Calu3 (cell line): ENCODE data around the gene C16orf86. TPM values are rescaled to one million over a fixed set of nuclear protein-coding genes. Genes with fewer than 3 reads are reported as not detected.

ENCODE experiments used
- BruUV-seq: library from RNA; stranded (reverse); fragments of 400-500 nt; replicated peaks from 2 replicates; lab custom pipeline; 2021; lab: Mats Ljungman, UMichigan
- CTCF ChIA-PET: fragments of 300-600 bp; sonication (Branson Sonifier 250); formaldehyde crosslinking; loops from one replicate; lab custom pipeline; 2022; ENCODE audit warnings: antibody characterized with exemption; lab: Charles Lee
- DNase-seq: peaks from one replicate; pipeline ENCODE4 v3.0.0; 2022
- H3K27ac Mint-ChIP-seq: one replicate; pipeline ENCODE4 v1.8.0; 2022; ENCODE audit warnings: mixed read lengths; ENCODE audit not compliant: unreplicated experiment
- H3K27me3 Mint-ChIP-seq: one replicate; pipeline ENCODE4 v1.8.0; 2022; ENCODE audit warnings: mixed read lengths; ENCODE audit not compliant: unreplicated experiment
- H3K36me3 Mint-ChIP-seq: one replicate; pipeline ENCODE4 v1.8.0; 2022; ENCODE audit warnings: mild to moderate bottlenecking, moderate library complexity, mixed read lengths; ENCODE audit not compliant: insufficient read depth, unreplicated experiment
- H3K4me1 Mint-ChIP-seq: one replicate; pipeline ENCODE4 v1.8.0; 2022; ENCODE audit warnings: mild to moderate bottlenecking, low read depth, mixed read lengths; ENCODE audit not compliant: unreplicated experiment
- H3K4me3 Mint-ChIP-seq: one replicate; pipeline ENCODE4 v1.8.0; 2022; ENCODE audit warnings: mild to moderate bottlenecking, low read depth, moderate library complexity, mixed read lengths; ENCODE audit not compliant: unreplicated experiment
- H3K9me3 Mint-ChIP-seq: one replicate; pipeline ENCODE4 v1.8.0; 2022; ENCODE audit warnings: low read depth, mixed read lengths; ENCODE audit not compliant: unreplicated experiment
- CTCF ChIP-seq: fragments of 200-600 bp; IDR thresholded peaks from one replicate; pipeline ENCODE4 v1.8.0; 2022; ENCODE audit warnings: antibody characterized with exemption; ENCODE audit not compliant: unreplicated experiment
- intact Hi-C: fragments of 100-400 bp; cut with micrococcal nuclease; formaldehyde crosslinking; loops from one replicate; pipeline ENCODE4 v1.10.0; 2022; ENCODE audit not compliant: unreplicated experiment
- total RNA-seq: library from RNA; stranded (reverse); gene quantifications from 2 replicates; pipeline ENCODE4 v1.2.3, GENCODE V29; 2022

The C16orf86 gene
- total RNA-seq, 1 experiment from 2014 or later: 0.68 TPM

GRCh38 chr16:67694611-67695010 lies 28.0 kb downstream of the C16orf86 start:
- intact Hi-C loops: no loop called here
- BruUV-seq: no TSS peak
- DNase-seq: no peak
- TF ChIP-seq CTCF: no peak
- Mint-ChIP-seq H3K9me3 (peaks cover 3% of the 10 kb centered on the region), H3K4me1 (peaks cover 13% of the 10 kb centered on the region), H3K36me3 (no peaks in the 10 kb centered on the region), H3K27me3 (no peaks in the 10 kb centered on the region), H3K27ac (no peak overlapping the region), H3K4me3 (no peak overlapping the region)
- CTCF ChIA-PET: no interaction called here

- H3K36me3 Mint-ChIP-seq: no peaks in the 10 kb centered on the region
- no peak for DNase-seq
- intact Hi-C loops: no loop called here
- BruUV-seq: no TSS peak
- no peak overlapping the region for H3K4me3 Mint-ChIP-seq
- no peaks in the 10 kb centered on the region for H3K27me3 Mint-ChIP-seq
- H3K9me3 Mint-ChIP-seq: peaks cover 3% of the 10 kb centered on the region
- no peak overlapping the region for H3K27ac Mint-ChIP-seq
- TF ChIP-seq CTCF: no peak
- CTCF ChIA-PET: interaction anchor here (0.6 to 1.2 kb wide), 2 partner anchors 9 to 53 kb away, joined by 3 to 5 read pairs; no protein-coding TSS in a partner anchor
- peaks cover 13% of the 10 kb centered on the region for H3K4me1 Mint-ChIP-seq
These were observed 31.0 kb downstream of the C16orf86 start for GRCh38 chr16:67697422-67698185.

- Mint-ChIP-seq H3K36me3 (no peaks in the 10 kb centered on the region), H3K27me3 (no peaks in the 10 kb centered on the region), H3K27ac (no peak overlapping the region), H3K9me3 (peaks cover 3% of the 10 kb centered on the region), H3K4me3 (no peak overlapping the region), H3K4me1 (peaks cover 13% of the 10 kb centered on the region)
- no peak for DNase-seq
- intact Hi-C loops: no loop called here
- TF ChIP-seq CTCF: no peak
- CTCF ChIA-PET: no interaction called here
- no TSS peak for BruUV-seq
These were observed 32.7 kb downstream of the C16orf86 start for GRCh38 chr16:67699265-67699664.

- intact Hi-C loops: no loop called here
- no peak for TF ChIP-seq CTCF
- DNase-seq: no peak
- H3K36me3 Mint-ChIP-seq: no peaks in the 10 kb centered on the region
- no peak overlapping the region for H3K4me3 Mint-ChIP-seq
- H3K4me1 Mint-ChIP-seq: peaks cover 13% of the 10 kb centered on the region
- H3K27me3 Mint-ChIP-seq: no peaks in the 10 kb centered on the region
- no TSS peak for BruUV-seq
- no peak overlapping the region for H3K27ac Mint-ChIP-seq
- CTCF ChIA-PET: no interaction called here
- peaks cover 3% of the 10 kb centered on the region for H3K9me3 Mint-ChIP-seq
These were observed 34.8 kb downstream of the C16orf86 start for GRCh38 chr16:67701420-67701819.
